ENCODE results near the gene ENTPD2. TPM values are rescaled to one million over a fixed set of nuclear protein-coding genes. Genes with fewer than 3 reads are reported as not detected.

Gene ENTPD2
- total RNA-seq, 1 donor, result 0.09 TPM

DNA sequence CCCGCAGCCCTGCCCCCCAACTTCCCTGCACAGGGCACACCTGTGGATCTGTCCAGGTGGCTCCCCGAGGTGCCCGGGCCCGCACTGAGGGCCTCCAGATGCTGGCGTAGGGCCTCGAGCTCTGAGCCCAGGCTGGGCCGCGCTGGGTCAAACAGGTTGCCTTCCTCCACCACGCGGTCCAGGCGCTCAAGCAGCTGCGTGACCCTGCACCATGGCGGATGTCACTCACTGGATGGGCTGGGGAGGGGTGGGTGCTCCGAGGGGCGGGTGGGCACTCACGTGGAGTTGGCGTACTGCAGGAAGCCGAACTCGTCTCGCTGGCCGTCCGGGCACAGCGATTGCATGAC, 31.2 kb downstream of the ENTPD2 start:
- TF ChIP-seq CTCF (IDR thresholded peaks at IDR 0.05; ENCODE audit: insufficient read depth, low read length), result no peak
- DNase-seq (ENCODE audit: low read depth), result no peak
- H3K4me3 ChIP-seq (ENCODE audit: low read depth, low read length), result no peak overlapping the region

DNA sequence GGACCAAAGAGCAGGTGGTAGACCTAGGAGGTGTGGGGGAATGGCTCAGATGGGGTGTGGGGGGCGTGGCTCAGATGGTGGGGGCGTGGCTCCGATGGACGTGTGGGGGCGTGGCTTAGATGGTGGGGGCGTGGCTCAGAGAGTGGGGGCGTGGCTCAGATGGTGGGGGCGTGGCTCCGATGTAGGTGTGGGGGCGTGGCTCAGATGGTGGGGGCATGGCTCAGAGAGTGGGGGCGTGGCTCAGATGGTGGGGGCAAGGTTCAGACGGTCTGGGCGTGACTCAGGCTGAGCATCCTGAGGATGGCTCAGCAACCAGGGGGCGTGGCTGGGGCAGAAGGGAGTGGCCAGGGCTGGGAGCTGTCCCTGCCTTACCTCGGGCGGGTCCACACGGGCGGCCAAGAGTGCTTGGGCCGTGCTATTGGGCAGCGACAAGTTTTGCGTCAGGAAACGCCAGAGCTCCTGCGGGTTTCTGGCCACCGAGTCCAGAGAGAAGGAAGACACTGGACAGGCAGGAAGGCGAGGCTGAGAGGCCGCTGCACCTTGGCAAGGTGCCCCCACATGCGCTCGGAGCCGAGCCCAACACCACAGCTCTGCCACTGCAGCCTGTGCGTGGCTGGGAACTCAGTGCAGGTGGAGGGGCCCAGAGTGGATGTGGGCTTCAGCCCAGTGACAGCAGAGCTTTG, 31.7 kb downstream of the ENTPD2 start:
- H3K4me3 ChIP-seq (ENCODE audit: low read depth, low read length), result no peak overlapping the region
- DNase-seq (ENCODE audit: low read depth), result peak; percentile 34
- no peak for TF ChIP-seq CTCF (IDR thresholded peaks at IDR 0.05; ENCODE audit: insufficient read depth, low read length)

GRCh38 chr9:137021568-137021978, 32.3 kb downstream of the ENTPD2 start:
- H3K4me3 ChIP-seq (ENCODE audit: low read depth, low read length), result no peak overlapping the region
- no peak for DNase-seq (ENCODE audit: low read depth)
- no peak for TF ChIP-seq CTCF (IDR thresholded peaks at IDR 0.05; ENCODE audit: insufficient read depth, low read length)

- no peak for DNase-seq (ENCODE audit: low read depth)
- H3K4me3 ChIP-seq (ENCODE audit: low read depth, low read length), result no peak overlapping the region
- no peak for TF ChIP-seq CTCF (IDR thresholded peaks at IDR 0.05; ENCODE audit: insufficient read depth, low read length)
Observed at GRCh38 chr9:137020771-137021567, 32.9 kb downstream of the ENTPD2 start.

DNA sequence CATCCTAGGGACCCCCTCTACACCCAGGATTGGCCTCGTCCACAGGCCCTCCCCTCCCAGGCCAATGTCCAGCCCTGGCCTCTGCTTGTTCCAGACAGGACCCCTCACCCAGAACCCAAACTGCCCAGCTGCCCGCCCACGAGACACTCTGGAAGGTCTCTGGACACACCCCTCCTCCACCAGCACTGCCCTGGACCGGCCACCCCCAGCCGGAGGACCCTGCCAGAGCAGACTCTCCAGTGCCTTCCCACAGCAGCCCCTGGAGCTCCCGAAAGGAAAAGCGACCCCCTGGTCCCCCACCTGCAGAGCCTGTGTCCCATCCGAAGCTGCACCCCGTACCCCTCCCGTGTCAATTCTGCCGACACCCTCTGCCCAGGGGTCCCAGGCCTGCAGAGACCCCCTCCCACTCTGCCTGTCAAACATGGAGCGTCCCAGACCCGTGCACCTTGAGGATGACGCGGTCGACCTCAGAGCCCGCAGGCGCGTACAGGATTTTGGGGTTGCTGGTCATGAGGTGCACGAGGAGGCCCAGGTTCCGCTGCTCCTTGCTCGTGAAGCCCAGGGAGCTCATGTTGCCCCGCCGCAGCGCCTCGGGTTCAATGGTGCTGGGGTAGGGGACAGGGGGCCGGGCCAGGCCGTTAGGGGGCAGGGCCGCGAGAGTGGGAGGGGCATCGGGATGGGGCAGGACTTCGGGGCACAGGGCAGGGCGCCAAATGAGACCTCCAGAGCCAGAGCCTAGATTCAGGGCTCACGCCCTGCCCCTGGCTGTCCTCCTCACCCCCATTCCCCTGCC, 33.8 kb downstream of the ENTPD2 start:
- no peak for DNase-seq (ENCODE audit: low read depth)
- H3K4me3 ChIP-seq (ENCODE audit: low read depth, low read length), result no peak overlapping the region
- no peak for TF ChIP-seq CTCF (IDR thresholded peaks at IDR 0.05; ENCODE audit: insufficient read depth, low read length)

- no peak overlapping the region for H3K4me3 ChIP-seq (ENCODE audit: low read depth, low read length)
- DNase-seq (ENCODE audit: low read depth), result no peak
- TF ChIP-seq CTCF (IDR thresholded peaks at IDR 0.05; ENCODE audit: insufficient read depth, low read length), result no peak
Observed at GRCh38 chr9:137018761-137019559, 34.9 kb downstream of the ENTPD2 start.

Measured in fibroblast of the aortic adventitia (primary cell).